Rectal smooth muscle tissue (tissue), 1 donor: ENCODE data around the gene CTF1.

Source experiments
- H3K27ac ChIP-seq: one replicate; pipeline ENCODE4 v1.7.0; 2013; ENCODE audit warnings: low read depth, low read length, inconsistent platforms
- H3K27me3 ChIP-seq: one replicate; pipeline ENCODE4 v1.7.0; 2013; ENCODE audit warnings: low read length; ENCODE audit not compliant: control insufficient read depth, insufficient read depth
- H3K36me3 ChIP-seq: one replicate; pipeline ENCODE4 v1.7.0; 2013; ENCODE audit warnings: low read length; ENCODE audit not compliant: control insufficient read depth, insufficient read depth
- H3K4me1 ChIP-seq: one replicate; pipeline ENCODE4 v1.7.0; 2013; ENCODE audit warnings: low read length; ENCODE audit not compliant: control insufficient read depth, insufficient read depth
- H3K4me3 ChIP-seq: one replicate; pipeline ENCODE4 v1.7.0; 2013; ENCODE audit warnings: low read length
- H3K9ac ChIP-seq: one replicate; pipeline ENCODE4 v1.7.0; 2013; ENCODE audit warnings: low read length

CTF1 gene

DNA sequence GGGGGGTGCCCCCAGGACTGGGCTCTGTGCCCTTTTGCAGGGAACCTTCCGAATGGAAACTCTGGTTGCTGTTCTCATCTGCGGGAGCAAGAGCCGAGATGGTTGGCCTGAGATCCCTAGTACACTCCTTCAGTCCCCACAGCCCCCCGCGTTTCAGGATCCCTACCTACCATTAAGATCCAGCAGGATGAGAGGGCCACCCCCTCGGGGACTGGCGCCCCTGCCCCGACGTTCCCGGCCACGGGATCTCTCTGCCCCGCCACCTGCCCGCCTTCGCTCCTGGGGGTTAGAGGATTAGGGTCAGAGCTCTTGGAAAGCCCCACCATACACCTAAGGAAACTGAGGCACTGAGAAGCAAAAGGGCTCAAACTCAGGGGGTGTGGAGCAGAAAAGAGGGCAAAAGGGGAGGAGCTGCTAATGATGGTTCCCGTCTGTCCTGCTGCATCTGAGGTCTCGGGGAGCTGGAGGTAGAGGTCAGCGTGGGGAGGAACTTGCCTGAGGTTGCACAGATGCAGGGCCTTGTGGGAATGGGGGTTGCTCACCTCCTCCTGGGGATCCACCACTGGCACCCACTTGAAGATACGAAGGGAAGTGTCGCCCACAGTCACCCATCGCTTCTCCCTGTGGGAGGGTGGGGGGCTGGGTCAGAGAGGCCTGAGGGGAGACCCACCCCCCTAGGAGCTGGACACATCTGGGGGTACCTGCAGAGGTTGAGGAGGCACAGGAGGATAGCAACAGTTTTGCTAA, 3.6 kb upstream of the CTF1 start:
- H3K36me3 ChIP-seq, result peaks cover 8% of the 10 kb centered on the region
- H3K4me3 ChIP-seq, result peak overlapping the region; percentile 70
- no peaks in the 10 kb centered on the region for H3K27me3 ChIP-seq
- peak overlapping the region; percentile 73 for H3K9ac ChIP-seq
- H3K27ac ChIP-seq, result peak overlapping the region; percentile 93
- H3K4me1 ChIP-seq, result peaks cover 27% of the 10 kb centered on the region

- Histone ChIP-seq H3K4me3 (peak overlapping the region; percentile 70), H3K4me1 (peaks cover 27% of the 10 kb centered on the region)
Observed at GRCh38 chr16:30893417-30893743, 3.0 kb upstream of the CTF1 start.

GRCh38 chr16:30893744-30894539, 2.5 kb upstream of the CTF1 start, which contains the start of gene BCL7C:
TSS of gene BCL7C (minus strand) at chr16:30894077. CDS start at chr16:30893944, 133 bp downstream.
- peak within 1 kb of the TSS; percentile 93 for H3K27ac ChIP-seq
- H3K4me1 ChIP-seq, result peaks cover 27% of the 10 kb centered on the region
- H3K9ac ChIP-seq, result peak within 1 kb of the TSS; percentile 73
- peak within 1 kb of the TSS; percentile 70 for H3K4me3 ChIP-seq
- peaks cover 6% of the 10 kb centered on the region for H3K36me3 ChIP-seq
- H3K27me3 ChIP-seq, result no peaks in the 10 kb centered on the region

More at GRCh38 chr16:30893417-30893743, 3.0 kb upstream of the CTF1 start:
- H3K36me3 ChIP-seq, result peaks cover 8% of the 10 kb centered on the region
- H3K27me3 ChIP-seq, result no peaks in the 10 kb centered on the region
- H3K27ac ChIP-seq, result peak overlapping the region; percentile 93
- H3K9ac ChIP-seq, result peak overlapping the region; percentile 73

- H3K27me3 ChIP-seq, result no peaks in the 10 kb centered on the region
- H3K36me3 ChIP-seq, result no peaks in the 10 kb centered on the region
- H3K9ac ChIP-seq, result peak overlapping the region; percentile 29
- peak overlapping the region; percentile 99 for H3K27ac ChIP-seq
- H3K4me1 ChIP-seq, result peaks cover 27% of the 10 kb centered on the region
- peak overlapping the region; percentile 67 for H3K4me3 ChIP-seq
Observed at GRCh38 chr16:30894540-30895368, 1.7 kb upstream of the CTF1 start.

- H3K4me1 ChIP-seq, result peaks cover 27% of the 10 kb centered on the region
- H3K9ac ChIP-seq, result peak overlapping the region; percentile 43
- H3K27ac ChIP-seq, result peak overlapping the region; percentile 99
- H3K27me3 ChIP-seq, result no peaks in the 10 kb centered on the region
- peak overlapping the region; percentile 82 for H3K4me3 ChIP-seq
- no peaks in the 10 kb centered on the region for H3K36me3 ChIP-seq
Observed at GRCh38 chr16:30895627-30896260, 670 bp upstream of the CTF1 start.

DNA sequence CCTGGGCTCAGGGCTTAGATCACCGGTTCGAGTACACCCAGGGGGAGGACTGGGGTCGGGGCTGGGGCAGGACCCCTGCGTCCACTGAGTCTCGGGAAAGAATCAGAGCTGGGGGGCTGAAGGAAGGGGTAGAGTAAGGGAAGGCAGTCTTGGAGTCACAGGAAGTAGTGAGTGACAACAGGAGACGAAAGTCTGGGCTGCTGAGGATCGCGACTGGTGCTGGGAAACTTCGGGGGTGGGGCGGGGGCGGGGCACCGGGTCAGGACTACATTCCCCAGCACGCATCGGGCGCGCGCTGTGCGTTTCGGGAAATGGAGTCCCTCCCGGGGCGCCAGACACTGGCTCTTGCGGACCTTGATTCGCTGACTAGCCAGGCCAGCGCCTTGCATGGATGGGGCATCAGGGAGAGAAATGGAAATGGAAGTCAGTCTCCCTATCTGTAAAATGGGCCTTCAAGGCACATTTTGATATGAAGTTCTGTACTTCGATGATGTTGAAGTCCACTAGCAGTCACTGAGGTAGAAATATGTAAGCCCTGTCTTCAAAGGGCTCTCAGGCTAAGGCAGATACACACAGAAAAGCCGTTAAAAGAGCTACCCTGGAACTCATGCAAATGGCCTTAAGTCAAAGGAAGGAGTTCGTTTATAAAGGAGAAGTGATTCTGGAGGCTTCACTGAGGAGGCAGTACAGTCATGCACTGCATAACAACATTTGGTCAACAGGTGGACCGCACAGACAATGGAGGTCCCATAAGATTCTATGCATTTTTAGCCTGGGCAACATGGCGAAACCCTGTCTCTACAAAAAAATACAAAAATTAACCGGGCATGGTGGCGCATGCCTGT, 697 bp downstream of the CTF1 start:
- peak overlapping the region; percentile 99 for H3K27ac ChIP-seq
- peaks cover 27% of the 10 kb centered on the region for H3K4me1 ChIP-seq
- peak overlapping the region; percentile 86 for H3K9ac ChIP-seq
- peak overlapping the region; percentile 82 for H3K4me3 ChIP-seq
- no peaks in the 10 kb centered on the region for H3K27me3 ChIP-seq
- H3K36me3 ChIP-seq, result no peaks in the 10 kb centered on the region

- Histone ChIP-seq H3K9ac (no peak overlapping the region), H3K4me3 (no peak overlapping the region), H3K36me3 (no peaks in the 10 kb centered on the region), H3K4me1 (peaks cover 15% of the 10 kb centered on the region), H3K27ac (no peak overlapping the region), H3K27me3 (no peaks in the 10 kb centered on the region)
Observed at GRCh38 chr16:30899794-30900193, 3.4 kb downstream of the CTF1 start.

- H3K27ac ChIP-seq, result no peak overlapping the region
- no peaks in the 10 kb centered on the region for H3K36me3 ChIP-seq
- H3K4me3 ChIP-seq, result no peak overlapping the region
- peaks cover 10% of the 10 kb centered on the region for H3K4me1 ChIP-seq
- no peaks in the 10 kb centered on the region for H3K27me3 ChIP-seq
- no peak overlapping the region for H3K9ac ChIP-seq
Observed at GRCh38 chr16:30900588-30900987, 4.2 kb downstream of the CTF1 start.

DNA sequence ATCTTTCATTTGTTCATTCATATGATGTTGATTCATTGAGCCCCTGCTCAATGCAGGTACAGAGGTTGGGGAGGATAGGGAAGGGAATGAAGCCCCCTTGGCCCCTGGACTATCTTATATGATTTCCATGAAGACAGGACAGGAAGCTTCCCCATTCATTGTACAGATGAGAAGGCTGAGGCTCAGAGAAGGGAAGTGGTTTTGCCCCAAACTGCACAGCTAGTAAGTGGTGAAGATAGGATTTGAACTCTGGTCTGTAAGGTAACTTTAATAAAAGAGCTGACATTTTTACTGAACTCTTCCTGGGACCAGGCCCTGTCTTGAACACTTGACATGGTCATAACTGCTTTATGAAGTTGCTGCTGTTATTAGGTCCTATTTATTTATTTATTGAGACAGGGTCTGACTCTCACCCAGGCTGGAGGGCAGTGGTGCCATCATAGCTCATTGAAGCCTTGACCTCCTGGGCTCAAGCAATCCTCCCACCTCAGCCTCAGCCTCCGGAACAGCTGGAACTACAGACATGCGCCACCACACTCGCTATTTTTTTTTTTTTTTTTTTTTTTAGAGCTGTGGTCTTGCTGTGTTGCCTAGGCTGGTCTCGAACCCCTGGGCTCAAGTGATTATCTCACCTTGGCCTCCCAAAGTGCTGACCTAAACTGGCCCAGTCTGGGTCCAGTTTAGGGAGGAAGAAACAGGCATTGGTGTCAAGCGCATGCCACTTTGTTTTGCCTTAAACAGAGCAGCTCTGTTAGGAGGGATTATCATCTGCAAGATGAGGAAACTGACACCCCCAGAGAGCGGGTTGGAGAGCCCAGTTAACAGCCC, 5.0 kb downstream of the CTF1 start:
- Histone ChIP-seq H3K36me3 (no peaks in the 10 kb centered on the region), H3K27me3 (no peaks in the 10 kb centered on the region), H3K4me1 (peaks cover 5% of the 10 kb centered on the region), H3K4me3 (peak overlapping the region; percentile 82), H3K9ac (peak overlapping the region; percentile 38), H3K27ac (peak overlapping the region; percentile 74)

- Histone ChIP-seq H3K27me3 (no peaks in the 10 kb centered on the region), H3K27ac (peak overlapping the region; percentile 92), H3K4me3 (peak overlapping the region; percentile 82), H3K9ac (peak overlapping the region; percentile 86), H3K36me3 (no peaks in the 10 kb centered on the region), H3K4me1 (peaks cover 3% of the 10 kb centered on the region)
Observed at GRCh38 chr16:30902029-30902972, 5.9 kb downstream of the CTF1 start.
